Coronary artery (tissue), 2 donors: ENCODE measurements around the gene PLD4.

Experiments
- DNase-seq: peaks from one replicate; pipeline ENCODE4 v3.0.0-alpha.2; 2017; ENCODE audit warnings: low spot score
- H3K27ac ChIP-seq, 2 donors: fragments of 200-600 bp; sonication (generic); one replicate each; pipeline ENCODE4 v1.5.1; 2016 to 2019
- H3K4me3 ChIP-seq: fragments of 200-600 bp; sonication (generic); 2 replicates; pipeline ENCODE4 v1.5.1; 2016; ENCODE audit warnings: mild to moderate bottlenecking, moderate library complexity
- TF ChIP-seq, protein P1 (sequence below): fragments of 200-600 bp; sonication (generic); IDR thresholded peaks from one replicate; pipeline ENCODE4 v1.5.1; 2019; ENCODE audit warnings: antibody characterized with exemption

Gene PLD4

DNA sequence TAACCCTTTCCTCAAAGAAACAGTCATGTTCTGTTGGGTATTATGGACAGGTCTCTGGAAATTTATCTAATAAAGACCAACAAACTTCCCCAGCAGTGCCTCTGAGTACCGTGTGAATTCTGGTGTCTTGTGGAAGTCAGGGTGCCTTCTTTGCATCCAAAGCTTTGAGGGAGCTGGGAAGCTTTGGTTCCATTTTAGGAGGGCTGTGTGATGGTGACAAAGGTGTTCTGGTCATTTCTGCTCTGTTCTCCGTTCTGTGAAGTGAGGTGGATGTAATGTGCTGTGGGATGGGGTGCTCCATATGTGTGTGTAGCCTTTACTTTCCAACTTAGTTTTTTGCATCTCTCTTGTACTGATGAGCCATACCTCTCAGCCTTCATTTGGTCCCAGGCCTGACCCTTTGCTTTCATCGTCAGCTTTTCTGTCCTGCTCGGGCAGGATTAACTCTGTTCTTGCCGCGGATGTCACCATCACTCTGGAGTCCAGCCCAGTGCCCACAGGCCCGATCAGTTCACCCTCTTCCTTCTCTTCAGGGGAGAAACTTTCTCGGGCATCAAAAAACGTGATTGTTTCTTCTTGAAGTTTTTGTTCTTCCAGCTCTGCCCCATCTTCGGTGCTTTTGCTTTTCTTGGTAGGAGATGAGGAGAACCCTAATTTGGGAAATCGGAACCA is 13.2 kb downstream of the PLD4 start:
- Histone ChIP-seq H3K4me3 (no peak overlapping the region), H3K27ac (no peak overlapping the region)
- TF ChIP-seq, protein P1, sequence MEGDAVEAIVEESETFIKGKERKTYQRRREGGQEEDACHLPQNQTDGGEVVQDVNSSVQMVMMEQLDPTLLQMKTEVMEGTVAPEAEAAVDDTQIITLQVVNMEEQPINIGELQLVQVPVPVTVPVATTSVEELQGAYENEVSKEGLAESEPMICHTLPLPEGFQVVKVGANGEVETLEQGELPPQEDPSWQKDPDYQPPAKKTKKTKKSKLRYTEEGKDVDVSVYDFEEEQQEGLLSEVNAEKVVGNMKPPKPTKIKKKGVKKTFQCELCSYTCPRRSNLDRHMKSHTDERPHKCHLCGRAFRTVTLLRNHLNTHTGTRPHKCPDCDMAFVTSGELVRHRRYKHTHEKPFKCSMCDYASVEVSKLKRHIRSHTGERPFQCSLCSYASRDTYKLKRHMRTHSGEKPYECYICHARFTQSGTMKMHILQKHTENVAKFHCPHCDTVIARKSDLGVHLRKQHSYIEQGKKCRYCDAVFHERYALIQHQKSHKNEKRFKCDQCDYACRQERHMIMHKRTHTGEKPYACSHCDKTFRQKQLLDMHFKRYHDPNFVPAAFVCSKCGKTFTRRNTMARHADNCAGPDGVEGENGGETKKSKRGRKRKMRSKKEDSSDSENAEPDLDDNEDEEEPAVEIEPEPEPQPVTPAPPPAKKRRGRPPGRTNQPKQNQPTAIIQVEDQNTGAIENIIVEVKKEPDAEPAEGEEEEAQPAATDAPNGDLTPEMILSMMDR = no peak
- no peak for DNase-seq

DNA sequence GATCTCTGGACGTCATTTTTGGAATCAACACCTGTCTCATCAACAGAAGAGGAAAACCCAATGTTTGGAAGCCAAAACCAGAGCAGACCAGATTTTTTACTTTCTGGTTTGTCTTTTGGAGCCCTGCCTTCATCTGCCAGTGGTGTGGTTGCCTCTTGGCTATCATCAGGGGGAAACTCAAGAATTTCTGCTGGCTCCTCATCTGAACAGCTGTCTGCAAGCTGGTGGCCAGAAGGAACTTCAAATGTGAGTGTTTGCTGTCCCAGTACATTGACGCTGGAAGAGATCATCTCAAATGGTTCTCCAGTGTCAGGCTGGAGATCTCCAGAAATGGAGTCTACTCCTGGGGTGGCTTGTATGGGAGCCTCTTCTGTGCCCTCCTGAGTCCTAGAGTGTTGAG is 13.8 kb downstream of the PLD4 start:
- DNase-seq = no peak
- Histone ChIP-seq H3K27ac (no peak overlapping the region), H3K4me3 (no peak overlapping the region)
- TF ChIP-seq, protein P1 = no peak

DNA sequence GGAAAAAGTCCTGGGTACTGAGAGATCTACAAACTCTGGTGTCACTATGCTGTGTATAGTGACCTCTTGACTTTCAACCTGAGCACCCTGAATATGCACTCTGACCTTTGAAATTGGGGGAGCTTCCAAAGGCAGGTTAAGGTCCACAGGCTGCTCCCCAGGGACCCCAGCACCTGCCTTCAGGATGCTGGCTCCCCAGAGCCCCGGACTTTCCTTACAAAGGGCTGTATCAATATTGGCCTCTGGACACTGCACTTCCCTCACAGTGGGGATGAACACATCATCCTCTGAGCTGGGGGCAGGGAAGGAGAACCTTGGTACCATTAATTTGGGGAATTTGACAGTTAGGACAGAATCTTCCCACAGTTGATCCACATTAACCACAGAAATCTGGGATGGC is 14.3 kb downstream of the PLD4 start:
- TF ChIP-seq, protein P1 = no peak
- Histone ChIP-seq H3K4me3 (no peak overlapping the region), H3K27ac (no peak overlapping the region)
- no peak for DNase-seq

DNA sequence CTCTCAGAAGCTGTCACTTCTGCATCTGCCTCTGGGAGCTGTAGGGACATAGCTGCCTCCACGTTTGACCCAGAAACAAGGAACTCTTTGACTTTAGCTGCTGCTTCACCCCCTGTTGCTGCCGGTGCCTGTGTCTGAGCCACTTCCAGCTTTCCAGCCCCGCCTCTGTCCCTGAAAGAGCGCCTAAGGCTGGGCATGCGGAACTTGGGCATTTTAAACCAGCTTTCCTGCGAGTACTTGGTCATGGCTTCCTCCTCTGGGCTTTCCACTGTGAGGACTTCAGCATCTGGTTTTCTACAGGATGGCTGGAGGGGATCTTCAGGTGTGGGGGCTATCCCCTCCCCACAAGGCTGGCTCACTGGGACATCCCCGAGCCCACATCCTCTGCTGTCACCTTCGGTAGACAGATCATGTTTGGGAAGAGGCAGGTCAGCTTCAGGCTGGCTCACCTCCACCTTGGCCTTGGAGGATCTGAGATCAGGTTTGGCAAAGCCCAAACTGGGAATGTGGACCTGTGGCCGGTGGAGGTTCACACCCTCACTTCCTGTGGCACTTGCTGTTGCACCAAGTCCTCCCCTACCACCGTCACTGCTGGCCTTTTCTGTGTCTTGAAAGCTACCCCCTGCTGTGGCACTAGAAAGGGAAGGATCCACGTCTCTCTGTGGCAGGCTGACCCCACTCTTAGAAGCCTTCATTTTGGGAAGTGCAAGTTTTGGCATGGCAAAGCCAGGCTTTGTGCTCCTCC is 15.2 kb downstream of the PLD4 start:
- TF ChIP-seq, protein P1 = no peak
- Histone ChIP-seq H3K27ac (no peak overlapping the region), H3K4me3 (no peak overlapping the region)
- no peak for DNase-seq

DNA sequence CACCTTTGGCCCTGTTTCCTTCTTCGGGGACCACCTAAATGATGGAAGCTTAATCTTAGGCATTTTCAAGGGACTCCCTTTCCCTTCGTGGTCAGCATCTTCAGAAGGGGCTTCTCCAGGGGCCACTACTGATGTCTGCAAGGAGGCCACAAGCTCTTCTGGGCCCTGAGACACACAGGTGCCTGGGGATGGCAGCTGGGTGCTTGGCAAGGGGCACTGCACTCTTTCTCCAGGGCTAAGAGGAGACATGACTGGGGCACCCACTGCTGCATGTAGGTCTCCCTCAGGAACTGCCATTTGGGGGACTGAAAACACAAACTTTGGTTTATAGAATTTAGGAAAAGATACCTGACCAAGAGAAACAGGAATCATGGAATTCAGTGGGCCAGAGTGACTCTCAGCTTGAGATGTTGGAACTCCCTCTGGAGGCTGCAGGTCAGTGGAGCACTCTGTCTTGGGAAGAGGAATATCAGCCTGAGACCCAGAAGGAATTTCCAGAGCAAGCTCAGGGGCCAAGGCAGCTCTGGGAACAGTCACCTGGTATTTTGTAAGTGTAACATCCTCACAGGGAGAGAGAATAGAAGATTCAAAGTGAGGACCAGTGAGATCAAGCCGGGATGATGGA is 16.0 kb downstream of the PLD4 start:
- DNase-seq = no peak
- TF ChIP-seq, protein P1 = no peak
- Histone ChIP-seq H3K27ac (no peak overlapping the region), H3K4me3 (no peak overlapping the region)

DNA sequence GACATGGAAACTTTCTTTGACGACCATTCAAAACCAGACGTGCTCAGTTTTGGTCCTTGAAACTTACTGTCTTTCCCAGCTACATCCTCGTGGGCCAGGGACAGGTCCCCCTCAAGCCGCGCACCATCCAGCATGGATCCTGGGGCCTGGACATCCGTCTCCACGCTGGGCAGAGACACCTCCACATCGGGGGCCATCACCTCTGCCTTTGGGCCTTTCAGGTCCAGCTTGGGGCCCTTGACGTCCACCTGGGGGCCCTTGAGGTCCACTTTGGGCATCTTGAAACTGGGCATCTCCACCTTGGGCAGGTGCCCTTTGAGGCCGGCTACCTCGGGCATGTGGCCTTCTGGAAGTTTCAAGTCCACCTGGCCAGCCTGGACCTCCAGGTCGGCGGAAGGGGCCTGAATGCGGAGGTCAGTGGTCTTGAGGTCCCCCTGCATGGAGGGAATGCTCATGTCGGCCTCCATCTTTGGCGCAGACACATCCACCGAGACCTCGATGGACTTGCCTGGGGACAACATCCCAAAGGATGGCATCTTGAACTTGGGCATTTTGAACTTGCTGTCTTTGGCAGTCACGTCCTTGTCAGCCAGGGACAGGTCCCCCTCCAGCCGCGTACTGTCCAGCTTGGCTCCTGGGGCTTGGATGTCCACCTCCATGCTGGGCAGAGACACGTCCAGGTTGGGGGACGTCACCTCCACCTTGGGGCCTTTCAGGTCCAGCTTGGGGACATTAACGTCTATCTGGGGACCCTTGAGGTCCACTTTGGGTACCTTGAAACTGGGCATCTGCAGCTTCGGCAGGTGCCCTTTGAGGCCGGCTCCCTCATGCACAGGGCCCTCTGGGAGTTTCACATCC is 17.1 kb downstream of the PLD4 start:
- TF ChIP-seq, protein P1 = no peak
- no peak for DNase-seq
- Histone ChIP-seq H3K27ac (no peak overlapping the region), H3K4me3 (no peak overlapping the region)
